ENCODE data around the gene PDCD6IP.

PDCD6IP gene

GRCh38 chr3:33895658-33896057 lies 97.2 kb downstream of the PDCD6IP start:
- no peak for DNase-seq

GRCh38 chr3:33897306-33897705 lies 98.9 kb downstream of the PDCD6IP start:
- DNase-seq = no peak

- no peak for DNase-seq
Observed at GRCh38 chr3:33898901-33899300, 100.5 kb downstream of the PDCD6IP start.

- DNase-seq = no peak
Observed at GRCh38 chr3:33900440-33900808, 102.0 kb downstream of the PDCD6IP start.

GRCh38 chr3:33900809-33901505 lies 102.5 kb downstream of the PDCD6IP start:
- DNase-seq = no peak

GRCh38 chr3:33901862-33902563 lies 103.6 kb downstream of the PDCD6IP start:
- DNase-seq = no peak

- no peak for DNase-seq
Observed at GRCh38 chr3:33904730-33905129, 106.3 kb downstream of the PDCD6IP start.

GRCh38 chr3:33908250-33908851 lies 109.9 kb downstream of the PDCD6IP start:
- DNase-seq = no peak

- DNase-seq = no peak
Observed at GRCh38 chr3:33909547-33909946, 111.1 kb downstream of the PDCD6IP start.

- no peak for DNase-seq
Observed at GRCh38 chr3:33910031-33910430, 111.6 kb downstream of the PDCD6IP start.

- DNase-seq = no peak
Observed at GRCh38 chr3:33911525-33912322, 113.3 kb downstream of the PDCD6IP start.

GRCh38 chr3:33914212-33914611 lies 115.8 kb downstream of the PDCD6IP start:
- DNase-seq = no peak

- DNase-seq = no peak
Observed at GRCh38 chr3:33914731-33915379, 116.4 kb downstream of the PDCD6IP start.

GRCh38 chr3:33915796-33916546 lies 117.5 kb downstream of the PDCD6IP start:
- DNase-seq = no peak

- no peak for DNase-seq
Observed at GRCh38 chr3:33918126-33918756, 119.8 kb downstream of the PDCD6IP start.
